HG03442 (cell line): ENCODE measurements around the gene RELCH.

Experiments used
- ATAC-seq: cut with Tn5 transposase; IDR thresholded peaks from one replicate; pipeline ENCODE4 v1.9.1; 2021; ENCODE audit warnings: mild to moderate bottlenecking, moderate library complexity; ENCODE audit not compliant: unreplicated experiment

The RELCH gene

DNA sequence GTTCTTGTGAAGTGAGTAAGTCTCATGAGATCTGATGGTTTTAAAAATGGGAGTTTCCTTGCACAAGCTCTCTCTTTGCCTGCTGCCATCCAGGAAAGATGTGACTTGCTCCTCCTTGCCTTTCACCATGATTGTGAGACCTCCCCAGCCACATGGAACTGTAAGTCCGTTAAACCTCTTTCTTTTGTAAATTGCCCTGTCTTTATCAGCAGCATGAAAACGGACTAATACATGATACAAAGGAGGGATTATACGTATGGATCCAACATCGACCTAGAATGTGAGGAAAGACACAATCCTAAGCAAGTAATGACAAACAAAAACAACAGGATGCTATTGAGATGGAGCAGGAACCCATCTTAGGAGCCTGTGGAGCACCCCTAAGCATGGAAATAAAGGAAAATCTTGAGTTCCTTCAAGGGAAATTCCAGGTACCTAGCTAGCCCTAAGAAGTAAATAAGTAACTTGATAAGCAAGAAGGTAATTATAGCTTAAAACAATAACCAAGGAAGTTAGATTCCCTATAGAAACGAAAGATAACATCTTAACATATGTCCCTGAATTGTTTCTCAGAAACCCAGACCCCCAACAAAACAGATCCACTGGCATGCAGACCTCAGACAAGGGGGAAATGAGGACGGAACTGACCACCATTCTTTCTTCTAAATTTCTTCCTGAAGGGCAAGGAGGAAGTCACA lies 136.6 kb downstream of the RELCH start:
- no peak for ATAC-seq

DNA sequence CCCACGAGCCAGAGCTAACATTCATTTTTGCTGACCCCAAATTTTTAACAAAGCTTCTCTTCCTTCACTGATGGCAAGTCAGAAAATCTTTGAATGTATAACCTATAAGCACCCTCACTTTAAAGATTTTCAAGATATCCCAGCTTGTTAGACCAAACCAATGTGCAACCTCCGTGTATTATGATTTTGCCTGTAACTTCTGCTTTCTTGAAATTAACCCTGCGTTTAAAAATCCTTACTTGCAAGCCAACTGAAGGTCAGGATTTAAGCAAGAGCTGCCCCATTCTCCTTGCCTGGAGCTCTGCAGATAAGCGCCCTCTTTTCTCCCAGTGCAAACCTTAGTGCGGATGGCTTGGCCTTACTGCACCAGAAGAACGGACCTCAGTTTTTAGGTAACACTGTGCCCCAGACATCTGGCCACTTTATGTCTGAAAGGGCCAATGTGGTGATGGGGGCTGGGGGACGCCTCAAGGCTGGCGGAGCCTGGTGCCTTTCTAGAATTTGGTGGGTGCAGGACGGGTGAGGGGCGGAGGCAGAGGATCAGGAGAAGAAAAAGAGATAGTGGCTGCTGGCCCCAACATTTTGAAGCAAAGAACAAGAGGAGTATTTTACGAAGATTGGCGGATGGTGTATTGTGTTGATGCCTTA lies 137.2 kb downstream of the RELCH start:
- ATAC-seq: no peak

DNA sequence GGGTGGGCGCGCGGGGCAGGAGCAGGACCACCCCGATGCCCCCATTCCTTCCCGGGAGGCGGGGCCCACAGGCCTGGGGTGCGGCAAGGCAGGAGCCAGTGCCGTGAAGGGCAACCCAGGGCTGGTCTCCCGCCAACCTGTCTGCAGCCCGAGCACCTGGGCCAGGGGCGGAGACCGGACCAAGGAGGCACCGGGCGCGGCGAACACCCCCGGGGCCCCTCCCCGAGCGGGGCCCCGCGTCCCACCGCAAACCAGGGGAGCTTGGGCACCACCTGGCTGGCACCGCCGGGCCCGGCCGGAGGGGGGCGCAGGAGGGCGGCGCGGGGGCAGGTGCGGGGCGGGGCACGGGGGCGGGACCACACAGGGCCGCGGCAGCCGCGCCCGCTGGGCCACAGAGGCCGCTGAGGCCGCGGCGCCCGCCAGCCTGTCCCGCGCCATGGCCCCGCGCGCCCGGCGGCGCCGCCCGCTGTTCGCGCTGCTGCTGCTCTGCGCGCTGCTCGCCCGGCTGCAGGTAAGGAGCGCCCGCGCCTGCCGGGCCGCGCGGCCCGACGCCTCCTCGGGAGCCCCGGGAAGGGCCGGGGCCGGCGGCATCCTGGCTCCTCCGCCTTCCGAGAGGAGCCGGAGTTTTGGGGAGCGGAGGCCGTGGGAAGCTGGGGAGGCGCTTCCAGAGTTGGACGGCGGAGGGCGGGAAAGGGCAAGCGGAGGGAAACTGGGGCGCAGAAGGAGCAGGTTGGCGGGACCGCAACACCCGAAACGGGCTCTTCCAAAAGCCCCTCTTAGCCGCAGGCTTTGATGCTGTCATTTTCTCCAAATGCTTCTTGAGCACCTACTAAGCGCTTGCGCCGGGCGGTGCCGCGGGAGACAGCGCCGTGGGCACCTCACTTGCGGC lies 138.1 kb downstream of the RELCH start, which contains the start of gene TNFRSF11A:
TSS of gene TNFRSF11A (plus strand) at position 394 of the 889 bp plus-strand sequence. CDS start at position 437, 43 bp downstream.
- peak; percentile 76 for ATAC-seq

DNA sequence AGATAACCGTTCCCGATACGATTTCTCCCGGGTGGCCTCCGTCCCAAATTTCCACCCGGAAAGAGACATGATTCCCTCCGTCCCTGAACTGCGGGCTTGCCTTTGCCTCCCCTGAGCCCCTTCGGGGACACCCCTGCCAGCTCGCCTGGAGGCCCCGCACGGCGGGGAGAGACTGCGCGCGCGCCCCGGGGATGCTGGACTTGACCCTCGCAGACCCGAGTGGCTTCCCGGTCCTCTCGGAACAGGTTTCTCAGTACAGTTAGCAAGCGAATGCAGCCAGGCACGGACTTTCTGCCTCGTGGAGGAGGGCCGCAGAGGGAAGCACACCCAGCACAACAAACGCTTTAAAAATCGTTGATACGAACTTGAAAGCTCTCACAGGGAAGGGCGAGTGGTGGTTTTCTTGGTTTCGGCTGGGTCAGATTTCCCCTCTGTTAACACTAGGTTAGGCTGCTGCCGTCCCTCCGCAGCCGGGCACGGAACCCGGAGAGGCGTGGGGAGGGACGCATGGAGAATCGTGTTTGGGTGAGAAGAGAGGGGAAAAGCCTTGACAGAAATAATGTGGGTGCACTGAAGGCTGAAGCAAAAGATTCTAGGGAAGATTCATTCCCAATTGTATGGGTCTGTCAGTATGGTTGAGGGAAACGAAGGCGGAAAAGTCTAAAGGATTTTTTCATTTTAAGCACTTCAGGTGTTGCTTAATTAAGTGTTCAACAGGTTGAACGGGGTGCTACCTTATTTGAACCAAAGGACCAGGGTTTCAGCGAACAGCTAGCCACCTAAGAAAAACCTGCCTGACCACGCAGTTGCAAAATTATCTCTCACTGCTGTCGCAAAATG lies 139.0 kb downstream of the RELCH start:
- peak; percentile 18 for ATAC-seq

DNA sequence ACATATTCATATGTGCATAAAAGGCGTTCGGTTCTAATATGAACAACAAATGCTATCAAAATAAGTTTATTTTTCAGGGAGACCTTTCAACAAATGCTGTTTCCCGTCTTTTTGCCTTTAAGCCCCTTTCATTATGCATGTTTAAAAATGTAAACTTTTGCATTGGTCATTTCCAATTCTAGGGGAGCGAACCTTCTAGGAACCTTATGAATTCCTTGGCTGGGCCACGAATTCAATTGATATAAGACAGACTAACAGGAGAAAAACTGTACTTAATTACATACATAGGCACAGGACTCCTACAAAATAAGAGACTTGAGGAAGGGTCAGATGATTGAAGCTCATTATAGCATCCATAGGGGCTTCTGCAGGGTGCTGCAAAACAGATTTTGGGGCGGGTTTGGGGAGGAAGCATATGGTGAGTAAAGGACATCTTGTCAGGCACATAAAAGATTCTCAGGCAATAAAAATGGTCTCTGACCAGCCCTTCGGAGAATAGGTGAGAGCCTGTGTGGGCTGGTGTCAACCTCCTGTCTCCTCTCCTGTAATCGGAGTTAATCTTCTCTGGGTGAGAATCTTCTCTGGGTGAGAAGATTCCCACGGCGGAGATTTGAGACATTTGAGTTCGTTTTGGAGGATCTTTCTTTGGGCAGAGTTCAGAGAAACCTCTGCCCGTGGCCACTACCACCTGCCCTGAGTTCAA lies 139.7 kb downstream of the RELCH start:
- ATAC-seq: no peak

DNA sequence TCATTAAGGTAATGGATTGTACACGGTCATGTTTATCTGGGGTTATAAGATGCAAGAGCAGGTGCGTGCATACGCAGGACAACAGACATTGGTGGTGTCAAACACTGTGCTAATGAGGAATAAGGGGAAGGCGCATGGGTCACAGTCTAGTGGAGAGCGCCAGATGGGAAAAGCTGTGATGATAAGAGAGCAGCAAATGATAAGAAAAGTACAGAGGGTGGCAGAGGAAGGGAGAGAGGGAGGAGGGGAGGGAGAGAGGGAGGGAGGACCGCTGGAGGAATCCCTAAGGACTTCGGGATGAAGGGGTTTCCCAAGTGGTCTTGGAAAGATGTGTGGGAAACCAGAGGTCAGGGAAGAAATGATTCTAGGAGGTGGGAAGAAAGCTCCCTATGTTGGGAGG lies 140.9 kb downstream of the RELCH start:
- no peak for ATAC-seq

DNA sequence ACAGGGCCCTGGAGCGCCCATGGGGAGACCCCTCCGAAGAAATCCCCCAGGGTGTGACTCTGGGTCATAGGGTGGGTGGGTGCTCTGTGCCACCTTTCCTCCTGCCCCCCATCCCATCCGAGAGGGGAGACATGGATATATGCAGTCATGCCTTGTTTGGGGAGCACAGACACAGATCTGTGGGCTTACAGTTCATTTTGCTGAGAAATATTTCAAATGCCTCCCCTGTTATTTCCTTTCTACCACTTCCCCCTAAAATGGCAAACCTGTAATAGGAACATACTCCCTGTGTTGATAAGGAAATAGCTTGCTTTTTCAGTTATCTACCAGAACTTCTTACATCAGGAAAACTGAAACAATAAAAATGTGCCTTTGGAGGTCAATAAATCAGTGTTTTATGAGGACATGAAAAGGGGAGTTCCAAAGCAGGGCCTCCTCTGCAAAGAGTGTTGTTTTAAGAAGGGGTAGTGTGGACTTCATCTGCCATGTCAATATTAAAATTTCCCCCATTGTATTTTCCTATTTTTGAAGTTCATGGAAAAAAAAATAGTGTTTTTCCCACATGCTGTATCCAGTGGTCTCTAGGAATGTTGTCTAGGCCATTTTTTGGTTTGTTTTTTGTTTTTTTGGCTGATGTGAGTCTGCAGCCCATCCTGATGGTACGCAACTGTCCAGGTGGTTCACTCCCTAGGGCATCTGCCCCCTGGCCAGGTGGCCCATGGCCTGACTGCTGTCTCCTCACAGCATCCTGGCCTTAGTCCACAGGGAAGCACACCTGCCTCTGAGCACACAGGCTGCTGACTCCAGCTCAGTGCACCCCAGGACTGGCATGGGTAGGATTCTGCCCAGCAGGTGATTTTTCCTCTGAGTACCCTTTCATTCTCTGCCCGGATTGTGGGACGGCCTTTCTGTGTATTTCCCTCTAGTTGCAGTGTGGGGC lies 141.8 kb downstream of the RELCH start:
- no peak for ATAC-seq

DNA sequence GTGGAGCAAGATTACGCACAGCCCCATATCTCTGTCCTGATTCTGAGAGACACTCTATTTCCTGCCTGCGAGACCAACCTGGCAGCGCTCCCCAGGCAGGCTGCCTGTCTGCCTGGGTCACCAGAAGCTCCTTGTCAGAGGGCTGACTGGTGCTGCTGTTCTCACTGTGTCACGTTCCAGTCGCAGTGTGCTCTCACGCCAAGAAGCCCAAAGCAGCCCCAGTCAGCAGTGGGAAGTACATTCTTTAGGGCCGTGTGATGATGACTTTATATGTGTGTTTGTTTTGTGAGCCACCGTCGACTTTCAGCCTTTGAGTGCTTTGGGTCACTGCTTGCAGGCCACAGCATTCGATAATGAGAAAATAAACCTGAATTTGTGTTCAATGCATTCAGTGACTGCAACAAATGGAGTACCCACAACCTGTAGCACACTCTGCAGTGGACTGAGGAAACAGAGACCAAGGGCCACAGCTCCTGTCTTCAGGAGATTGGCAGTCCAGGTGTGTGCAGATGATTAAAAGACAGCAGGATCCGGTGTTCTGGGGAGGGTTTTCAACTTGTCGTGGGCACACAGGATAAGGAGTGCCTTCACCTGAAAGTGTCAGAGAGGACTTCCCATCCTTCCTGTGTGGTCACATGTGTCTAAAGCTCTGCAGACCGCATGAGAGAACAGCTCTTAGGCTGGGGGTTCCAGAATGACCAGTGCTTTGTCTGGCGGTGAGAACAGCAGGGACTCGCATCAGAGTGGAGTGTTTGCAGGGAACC lies 142.8 kb downstream of the RELCH start:
- ATAC-seq: no peak

DNA sequence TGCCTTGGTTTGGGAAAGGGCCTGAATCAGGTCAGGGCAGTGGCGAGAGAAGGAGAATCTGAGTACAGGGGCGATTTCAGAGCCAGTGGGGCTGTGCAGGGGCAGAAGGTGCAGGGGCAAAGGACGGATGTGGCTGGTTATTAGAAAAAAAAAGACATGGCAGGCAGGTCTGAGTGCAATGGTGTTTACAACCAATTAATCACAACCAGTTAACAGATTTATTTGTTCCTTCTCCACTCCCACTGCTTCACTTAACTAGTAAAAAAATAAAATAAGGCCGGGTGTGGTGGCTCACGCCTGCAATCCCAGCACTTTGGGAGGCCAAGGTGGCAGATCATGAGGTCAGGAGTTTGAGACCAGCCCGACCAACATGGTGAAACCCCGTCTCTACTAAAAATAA lies 143.6 kb downstream of the RELCH start:
- no peak for ATAC-seq

DNA sequence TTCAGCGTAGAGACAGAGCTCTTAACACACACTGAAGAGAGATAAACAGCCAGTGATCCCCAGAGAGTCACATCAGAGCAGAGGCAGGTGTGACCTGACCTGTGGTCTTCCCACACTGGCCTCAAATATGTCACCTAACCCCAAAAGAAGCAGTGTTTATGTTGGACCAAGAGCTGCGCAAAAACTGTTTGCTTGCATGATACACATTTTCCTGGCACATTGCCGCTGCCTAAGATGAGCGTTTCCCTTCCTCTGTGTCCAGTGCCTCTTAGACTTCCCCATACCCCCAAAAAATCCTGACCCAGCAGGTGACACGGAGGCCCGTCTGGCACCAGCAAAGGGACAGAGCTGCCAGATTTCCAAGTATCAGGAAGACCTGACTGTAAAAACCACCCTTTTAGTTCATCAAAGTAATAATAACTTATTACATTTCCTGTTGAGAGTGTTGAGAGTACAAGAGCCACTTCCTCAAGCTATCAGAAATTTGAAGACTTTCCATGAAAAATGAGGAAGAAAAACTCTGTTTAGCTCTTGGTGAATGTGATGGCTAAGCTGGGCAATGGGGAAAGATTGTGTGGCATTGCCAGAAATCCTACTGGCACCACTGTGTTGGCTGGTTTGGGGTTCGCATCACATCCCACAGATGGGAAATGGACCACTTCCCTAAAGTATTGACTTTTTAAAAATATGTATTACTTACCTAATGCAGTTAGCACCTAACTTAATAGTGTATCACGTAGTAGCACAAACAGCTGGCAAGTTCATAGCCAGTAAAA lies 144.7 kb downstream of the RELCH start:
- no peak for ATAC-seq

DNA sequence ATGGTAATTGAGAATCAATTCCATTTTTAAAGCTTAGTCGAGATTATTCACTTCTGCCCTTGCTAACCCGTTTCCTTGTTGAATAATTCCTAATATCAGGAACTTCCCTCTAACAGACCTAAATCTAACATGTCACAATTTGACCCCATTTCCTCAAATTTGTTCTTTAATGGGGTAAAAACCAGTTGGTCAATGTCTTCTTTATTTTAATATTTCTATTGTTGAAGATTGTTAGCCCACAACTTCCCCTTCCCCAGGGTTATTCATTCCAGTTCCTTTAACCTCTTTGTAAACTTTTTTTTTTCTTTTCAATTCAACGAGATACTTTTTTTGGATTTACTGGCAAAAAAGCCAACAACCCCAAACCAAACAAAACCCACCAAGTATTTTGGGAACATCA lies 145.4 kb downstream of the RELCH start:
- no peak for ATAC-seq

DNA sequence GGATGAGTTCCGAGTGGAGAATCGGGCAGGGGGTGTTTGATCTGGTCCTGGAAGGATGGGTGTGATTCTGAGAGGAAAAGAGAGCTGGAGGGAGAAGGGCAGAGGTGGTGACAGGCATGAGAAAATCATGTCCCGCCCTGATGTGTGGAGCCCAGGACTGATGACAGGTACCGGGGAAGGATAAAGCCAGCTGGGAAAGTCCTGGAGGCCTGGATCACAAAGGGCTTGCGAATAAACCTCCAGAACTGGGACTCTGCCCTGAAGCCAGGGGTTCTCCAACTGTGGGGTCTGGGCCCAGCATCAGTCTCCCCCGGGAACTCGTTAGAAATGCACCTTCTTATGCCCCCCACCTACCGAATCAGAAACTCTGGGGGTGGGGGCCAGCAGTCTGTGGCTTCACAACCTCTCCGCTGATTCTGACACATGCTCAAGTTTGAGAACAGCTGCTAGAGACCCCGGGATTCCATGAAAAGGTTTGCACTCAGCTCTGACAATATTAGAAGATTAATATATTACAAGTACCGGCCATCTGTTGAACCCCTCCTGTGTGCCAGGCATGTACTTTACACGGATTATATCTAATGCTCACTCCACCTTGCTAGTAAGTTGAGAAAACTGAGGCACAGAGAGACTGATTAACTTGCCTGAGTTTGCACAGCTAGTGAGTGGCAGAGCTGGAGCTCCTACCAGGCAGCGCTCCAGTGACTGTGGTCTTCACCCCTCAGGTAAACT lies 146.1 kb downstream of the RELCH start:
- ATAC-seq: no peak

DNA sequence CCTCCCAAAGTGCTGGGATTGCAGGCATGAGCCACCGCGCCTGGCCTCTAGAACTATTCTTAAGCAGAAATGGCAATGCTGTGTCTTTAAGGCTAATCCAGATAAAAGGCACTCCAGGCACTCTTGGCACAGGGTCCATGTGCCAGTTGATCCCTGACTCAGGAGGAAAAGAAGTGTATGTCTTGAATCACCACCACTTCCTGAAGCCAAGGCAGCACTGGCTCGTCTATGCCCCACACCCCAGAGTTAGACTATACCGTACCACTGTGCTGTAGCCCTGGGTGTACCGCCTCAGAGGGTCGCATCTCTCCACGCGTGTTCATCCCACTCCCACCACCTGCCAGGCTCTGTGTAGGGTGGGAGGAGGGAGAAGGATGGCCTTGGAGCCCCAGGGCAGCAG lies 147.1 kb downstream of the RELCH start:
- no peak for ATAC-seq

DNA sequence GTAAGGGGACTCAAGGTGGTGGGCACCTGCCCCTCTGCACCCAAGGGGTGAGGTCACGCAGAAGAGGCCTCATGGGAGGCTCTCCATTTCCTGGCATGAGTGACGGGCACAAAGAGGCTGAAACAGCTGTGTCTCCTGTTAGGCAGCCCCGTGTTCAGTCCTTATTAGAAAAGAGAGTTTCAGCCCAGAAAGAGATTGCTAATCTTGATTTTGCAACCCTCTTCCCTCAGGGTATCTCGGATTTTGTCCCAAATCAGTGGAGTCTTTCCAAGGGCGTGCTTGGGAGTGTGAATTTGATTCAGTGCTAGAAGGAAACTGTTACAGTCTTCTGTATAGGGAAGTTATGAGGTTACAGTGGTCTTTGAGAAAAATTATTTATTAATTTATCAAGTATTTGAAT lies 148.4 kb downstream of the RELCH start:
- ATAC-seq: no peak

DNA sequence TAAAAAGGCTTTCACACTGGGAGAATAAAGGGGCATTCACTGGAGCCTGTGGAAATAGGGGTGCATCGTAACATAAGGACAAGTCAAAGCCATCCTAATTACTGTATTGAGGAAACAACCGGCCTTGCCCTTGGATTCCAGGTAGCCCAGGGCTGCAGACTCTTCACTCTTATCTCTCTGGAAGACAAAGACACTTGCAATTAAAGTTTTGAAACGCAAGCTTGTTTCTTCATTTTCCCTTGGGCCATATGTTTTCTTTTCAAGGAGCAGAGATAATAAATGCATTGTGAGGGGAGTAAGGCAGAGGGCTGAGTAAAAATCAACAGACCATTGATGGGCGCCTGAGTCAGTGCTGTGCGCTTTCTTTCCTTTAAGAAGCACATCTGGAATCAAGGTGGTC lies 149.6 kb downstream of the RELCH start:
- no peak for ATAC-seq

DNA sequence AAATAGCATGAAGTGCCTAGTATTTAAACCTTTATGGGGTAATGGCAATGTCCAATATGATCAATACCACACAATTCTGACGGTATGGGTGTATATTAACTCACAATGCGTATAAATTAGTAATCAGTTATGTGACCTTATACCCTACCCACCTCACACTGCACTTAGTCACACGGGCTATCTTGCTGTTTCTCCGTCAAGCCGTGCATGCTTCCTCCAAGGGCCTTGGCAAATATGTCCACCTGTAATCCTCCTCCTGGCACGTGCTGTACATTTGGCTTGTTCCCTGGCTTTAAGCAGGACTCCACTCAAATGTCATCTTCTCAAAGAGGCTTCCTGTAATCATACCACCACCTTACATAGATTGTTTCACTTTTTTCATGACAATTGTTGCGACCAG lies 150.3 kb downstream of the RELCH start:
- ATAC-seq: no peak
